GM19324 (cell line): ENCODE data around the gene GFRA1.

Experiments used
- ATAC-seq: cut with Tn5 transposase; IDR thresholded peaks from one replicate; pipeline ENCODE4 v1.9.1; 2021; ENCODE audit warnings: mild to moderate bottlenecking, moderate library complexity; ENCODE audit not compliant: unreplicated experiment, low FRiP score

The GFRA1 gene

DNA sequence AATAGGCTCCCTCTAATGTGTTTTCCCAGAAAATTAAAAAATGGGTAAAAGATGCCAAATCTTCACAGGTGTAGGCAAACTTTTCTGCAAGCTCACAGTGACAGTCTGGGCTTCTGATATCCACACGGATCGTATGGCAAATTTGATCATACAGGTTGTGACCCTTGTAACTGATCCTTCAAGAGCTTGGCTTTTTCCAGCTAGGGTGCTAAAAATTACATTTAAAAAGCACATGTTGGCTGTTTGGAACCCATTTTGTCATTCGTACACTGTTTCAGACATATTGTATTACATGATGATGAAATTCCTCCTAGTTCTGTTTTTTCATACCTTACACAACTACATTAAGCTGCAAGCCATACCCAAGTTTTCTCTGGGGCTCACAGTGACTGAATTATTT lies 138.7 kb downstream of the GFRA1 start:
- ATAC-seq: no peak

- no peak for ATAC-seq
Observed at GRCh38 chr10:116133634-116134033, 139.4 kb downstream of the GFRA1 start.

DNA sequence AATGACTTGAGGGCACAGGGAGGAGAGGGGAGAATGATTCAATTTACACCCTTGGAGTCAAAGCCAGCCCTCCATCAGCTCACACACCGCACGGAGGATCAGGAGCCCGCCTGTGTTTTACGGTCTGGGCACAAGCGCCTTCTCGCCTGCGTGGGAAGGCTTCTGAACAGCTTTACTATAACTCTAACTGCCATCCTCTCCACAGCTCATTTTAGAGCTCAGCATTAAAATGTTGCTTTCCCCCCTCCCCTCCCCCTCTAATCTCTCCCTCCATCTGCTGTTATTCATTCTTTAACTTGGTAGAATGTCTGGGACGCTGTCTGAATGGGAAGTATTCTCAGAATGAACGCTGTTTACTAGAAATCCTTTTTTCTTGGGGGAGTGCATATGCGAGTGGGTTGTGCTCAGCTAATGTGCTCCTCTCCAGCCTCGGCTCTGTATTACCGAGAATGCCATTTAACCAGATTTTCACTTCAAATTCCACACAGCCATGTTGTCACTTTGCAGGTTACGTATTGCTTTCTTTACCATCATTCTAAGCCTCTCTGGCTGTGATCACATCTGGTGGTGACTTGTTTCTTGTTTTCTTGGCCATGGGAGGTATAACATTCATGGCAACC lies 140.1 kb downstream of the GFRA1 start:
- ATAC-seq: no peak

GRCh38 chr10:116130006-116130405 lies 143.0 kb downstream of the GFRA1 start:
- no peak for ATAC-seq

DNA sequence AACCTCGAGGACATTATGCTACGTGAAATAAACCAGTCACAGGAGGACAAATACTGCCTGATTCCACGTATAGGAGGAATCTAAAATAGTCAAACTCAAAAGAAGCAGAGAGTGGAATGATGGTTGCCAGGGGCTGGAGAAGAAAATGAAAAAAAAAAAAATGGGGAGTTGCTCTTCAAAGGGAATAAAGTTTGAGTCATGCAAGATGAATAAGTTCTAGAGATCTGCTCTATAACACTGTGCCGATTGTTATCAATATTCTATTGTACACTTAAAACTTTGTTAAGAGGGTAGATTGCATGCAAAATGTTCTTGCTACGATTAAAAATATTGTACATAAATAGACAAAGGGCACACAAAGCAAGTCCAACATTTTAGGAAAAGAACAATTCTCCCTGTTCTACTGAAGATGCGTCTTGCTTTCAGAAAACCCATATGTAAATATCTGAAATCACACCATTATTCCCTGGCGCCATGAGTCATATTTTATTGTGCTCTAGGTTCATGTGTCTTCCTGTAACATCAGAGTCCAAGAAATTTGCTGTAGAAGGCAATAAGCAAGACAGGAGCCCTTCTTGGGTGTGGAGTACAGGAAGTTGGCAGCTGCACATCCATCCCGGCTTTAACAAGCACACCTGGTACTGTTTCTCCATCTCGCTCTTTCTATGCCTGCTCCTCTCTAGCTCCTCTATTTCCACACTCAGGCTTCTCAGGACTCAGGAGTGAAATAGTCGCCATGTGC lies 145.9 kb downstream of the GFRA1 start:
- no peak for ATAC-seq

DNA sequence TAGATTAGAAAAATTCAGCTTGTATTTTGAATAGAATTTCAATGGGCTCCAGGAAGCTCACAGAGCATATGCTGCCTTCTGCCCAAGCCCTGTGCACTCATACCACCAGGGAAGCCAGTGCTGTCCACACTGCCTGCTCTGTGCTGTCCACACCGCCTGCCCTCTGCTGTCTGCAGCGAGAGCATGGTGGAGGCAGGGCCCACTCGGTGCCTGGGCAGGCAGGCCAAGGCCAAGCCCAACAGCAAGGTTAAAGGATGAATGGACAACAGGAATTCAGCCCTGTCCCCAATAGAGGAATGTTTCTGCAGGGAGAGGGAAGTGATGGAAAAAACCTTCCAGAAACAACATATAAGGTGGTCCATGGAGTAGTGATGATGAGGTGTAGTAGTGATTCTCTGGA lies 146.8 kb downstream of the GFRA1 start:
- no peak for ATAC-seq

DNA sequence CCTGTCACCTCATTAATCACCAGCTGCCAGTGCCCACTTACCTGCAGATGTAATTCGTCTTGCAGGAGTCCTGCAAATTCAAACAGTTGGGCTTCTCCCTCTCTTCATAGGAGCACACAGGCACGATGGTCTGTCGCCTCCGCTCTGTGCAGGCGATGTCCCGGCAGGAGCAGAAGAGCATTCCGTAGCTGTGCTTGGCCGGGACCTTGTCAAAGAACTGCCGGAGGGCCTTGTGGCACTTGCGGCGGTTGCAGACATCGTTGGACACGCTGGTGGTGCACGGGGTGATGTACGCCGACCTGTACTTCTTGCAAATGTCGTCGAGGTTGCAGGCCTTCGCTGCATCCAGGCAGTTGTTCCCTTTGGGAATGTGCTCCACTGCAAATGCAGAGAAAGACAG lies 147.8 kb downstream of the GFRA1 start:
- no peak for ATAC-seq

- no peak for ATAC-seq
Observed at GRCh38 chr10:116124777-116125176, 148.2 kb downstream of the GFRA1 start.

DNA sequence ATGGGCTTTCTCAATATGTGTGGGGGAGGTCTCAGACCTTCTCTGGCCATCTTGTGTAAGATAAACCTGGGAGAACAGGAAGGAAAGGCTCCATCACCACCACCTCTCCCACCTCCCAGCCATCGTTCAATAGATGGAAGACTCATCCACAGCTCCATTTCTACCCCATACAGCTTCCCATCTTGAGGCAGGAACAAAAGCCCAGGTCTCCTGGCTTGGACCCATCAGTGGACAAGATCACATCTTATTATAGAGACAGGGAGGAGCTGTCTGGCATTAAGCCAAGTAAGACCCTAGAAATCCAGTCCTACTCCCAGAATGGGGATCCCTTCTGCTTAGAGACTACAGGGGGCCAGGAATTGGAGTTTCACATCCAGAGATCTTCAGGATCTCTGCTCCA lies 150.3 kb downstream of the GFRA1 start:
- ATAC-seq: no peak

GRCh38 chr10:116121640-116122525 lies 151.1 kb downstream of the GFRA1 start:
- no peak for ATAC-seq

DNA sequence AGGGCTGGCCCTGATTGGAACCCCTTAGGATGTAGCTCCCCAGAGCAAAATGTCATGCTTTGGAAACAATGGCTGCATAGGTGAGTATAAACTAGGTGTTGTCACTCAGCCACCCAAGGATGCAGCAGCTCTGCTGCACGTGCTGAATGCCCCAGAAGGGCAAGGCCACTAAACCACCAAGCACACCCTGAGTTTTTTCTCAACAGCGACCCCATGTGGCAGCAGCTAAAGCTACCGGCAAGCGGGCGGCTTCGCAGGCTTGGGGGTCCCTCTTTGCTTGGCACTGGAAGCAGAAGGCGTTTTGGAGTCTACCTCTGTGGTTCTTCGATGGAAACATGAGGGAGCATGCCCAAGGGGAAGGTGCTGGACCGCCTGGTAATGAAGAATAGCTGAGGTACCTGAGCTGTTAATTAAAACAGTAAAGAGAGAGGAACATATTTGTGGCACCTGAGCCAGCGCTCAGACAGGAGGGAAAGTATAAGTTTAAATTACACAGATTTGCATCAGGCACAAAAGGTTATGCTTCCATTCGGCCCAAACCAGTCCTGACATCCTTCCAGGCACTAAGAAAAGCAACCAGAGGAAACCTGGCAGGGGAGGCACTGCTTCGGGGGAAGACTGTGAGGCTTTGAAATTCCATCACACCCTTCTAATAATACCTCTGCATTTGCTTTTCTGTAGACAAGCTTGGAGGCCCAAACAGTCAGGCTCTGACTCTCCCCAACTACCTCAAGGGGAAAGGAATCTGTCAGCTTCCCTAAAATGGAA lies 152.1 kb downstream of the GFRA1 start:
- ATAC-seq: no peak

DNA sequence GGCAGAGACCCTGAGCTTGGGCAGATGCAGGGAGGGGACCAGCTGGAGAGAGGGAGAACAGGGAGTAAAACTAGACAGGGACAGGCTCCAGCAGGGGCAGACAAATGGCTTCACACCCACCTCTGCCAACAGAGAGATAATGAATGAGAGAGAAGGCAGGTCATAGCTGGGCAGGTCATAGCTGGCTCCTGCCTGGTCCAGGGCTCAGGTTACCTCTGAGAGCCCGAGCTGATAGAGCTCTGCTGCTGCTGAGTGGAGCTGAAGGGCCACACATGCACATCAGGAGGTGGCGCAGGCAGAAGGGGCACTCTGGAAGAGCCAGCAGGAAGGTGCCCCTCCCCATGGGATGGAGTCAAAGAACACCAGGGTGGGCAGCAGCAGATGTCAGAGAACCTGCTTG lies 154.2 kb downstream of the GFRA1 start:
- no peak for ATAC-seq

GRCh38 chr10:116115797-116116196 lies 157.2 kb downstream of the GFRA1 start:
- ATAC-seq: no peak

DNA sequence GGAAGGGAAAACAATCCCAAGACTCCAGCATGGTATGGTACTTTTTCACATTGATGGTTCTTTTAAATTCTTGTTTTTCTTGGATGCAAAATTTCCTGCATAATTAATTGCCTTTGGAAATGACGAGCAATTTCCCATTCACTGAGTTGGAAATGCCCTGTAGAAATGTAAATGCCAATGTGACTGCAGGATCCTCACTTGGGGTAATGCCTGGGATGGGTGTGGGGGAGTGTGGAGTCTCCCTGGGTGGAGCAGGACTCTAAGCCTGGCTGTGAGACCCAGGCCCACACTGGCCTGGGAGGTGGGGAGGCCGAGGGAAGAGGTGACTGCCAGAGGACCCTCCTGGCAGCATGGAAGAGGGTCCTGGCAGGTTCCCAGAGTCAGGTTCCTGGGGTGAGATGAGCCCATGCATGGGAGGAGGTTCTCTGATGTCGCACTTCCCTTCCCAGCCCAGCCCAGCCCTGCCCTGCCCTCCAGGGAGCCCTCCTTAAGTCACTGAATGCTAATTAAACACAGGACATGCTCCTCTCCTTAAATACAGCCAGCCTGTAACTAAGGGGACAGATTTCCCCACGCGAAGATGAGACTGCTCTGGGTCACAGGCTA lies 157.9 kb downstream of the GFRA1 start:
- no peak for ATAC-seq

DNA sequence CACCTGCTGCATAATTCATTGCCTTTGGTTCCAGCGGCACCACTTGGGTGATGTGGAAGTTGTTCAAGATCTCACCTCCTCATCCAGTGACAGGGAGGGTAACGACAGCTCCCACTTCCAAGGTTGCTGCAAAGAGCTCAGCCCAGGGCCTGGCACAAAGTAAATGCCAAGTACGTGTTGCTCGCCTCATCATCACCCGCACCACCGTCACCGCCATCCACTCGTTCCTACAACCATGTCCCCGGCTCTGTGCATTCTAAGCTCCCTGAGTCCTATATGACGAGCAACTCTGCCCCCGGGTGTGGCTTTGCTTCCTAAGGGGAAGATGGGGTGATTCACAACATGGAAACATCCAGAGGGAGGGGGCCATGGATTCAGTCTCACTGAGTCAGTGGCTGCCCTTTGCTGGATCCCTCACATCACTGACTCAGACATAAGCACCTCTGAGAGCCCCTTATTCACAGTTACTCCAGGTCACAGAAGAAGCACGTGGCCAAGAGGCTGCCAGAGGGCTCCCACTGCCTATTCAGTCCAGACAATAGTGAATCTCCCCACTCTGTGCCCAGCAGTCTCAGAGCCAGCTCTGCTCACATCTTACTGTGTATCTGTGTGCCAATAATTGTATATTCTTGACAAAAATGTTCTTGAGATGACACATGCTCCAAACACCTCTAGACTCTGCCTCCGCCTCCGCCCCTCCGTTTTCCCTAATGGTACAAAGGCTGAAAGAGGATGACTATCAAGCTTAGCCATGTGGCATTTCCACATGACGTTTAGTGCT lies 159.1 kb downstream of the GFRA1 start:
- no peak for ATAC-seq

DNA sequence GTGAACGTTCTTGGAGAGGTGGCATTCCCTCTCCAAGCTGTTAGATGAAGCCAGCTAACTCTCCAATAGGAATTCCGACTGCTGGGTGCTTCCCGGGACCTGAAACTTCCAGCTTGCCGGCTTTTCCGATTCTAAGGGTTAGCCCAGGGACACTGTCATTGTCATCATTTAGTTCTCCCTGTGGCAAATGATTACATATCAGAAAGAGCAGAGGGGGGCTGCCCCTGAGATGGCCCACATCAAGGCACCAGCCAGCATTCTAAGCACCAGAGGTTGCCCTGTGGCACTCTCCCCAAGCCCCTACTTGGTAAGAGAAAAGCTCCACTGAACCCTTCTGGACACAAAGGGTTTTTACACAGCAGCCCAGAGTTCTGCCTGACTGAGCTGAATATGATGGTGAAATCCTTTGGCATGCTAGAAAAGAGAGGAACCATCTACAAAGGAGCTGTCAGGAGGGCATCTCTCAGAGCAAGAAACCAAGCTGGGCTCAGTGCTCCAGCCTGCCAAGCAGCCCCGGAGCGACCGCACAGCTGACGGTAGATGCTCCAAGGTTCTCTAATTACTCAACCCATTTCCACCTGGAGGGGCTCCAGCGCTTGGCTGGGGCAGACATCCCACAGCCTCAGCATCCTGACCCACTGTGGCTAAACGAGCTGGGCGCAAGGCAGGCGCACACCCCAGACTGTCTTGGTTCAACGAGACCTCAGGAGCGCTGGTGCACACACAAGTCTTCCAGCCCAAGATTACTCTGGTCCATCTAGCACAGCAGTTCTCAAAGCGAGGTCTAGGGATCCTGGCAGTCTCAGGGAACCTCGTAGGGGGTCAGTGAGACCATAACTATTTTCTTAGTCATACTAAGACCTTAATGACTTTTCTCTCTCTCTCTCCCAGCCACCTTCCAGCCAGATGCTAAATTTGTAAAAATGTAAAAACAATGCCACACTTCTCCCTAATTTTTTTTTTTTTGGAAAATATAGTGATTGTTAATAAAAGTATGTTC lies 160.5 kb downstream of the GFRA1 start:
- no peak for ATAC-seq

DNA sequence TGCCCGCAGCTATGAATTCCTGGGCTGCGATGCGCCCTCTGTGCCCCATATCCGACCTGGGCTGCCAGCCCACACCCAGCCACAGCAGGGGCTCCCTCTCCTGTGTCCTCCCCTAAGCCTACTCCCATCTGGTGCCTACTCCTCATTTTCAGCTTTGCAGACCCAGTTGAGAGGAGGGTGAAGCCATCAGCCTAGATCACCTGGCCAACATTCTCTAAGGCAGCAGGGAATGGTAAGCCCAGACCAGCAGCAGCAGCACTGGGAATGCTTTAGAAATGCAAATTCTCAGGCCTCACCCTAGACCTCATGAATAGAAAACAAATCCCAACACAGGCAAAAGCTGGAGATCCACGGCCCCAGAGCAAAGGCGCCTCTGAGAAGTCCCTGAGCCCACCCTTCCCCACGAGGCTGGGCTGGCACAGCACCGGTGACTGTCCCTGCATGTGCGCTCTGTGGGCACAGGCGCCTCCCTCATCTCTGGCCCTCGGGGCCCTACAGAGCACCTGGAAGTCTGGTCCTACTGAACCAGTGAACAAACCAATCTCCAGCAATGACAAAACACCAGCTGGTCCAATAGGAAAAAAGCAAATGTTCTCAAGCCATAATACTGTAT lies 161.4 kb downstream of the GFRA1 start:
- no peak for ATAC-seq

GRCh38 chr10:116110736-116111135 lies 162.3 kb downstream of the GFRA1 start:
- ATAC-seq: no peak
